Stimulated activated naive CD8-positive, alpha-beta T cell treated with anti-CD3 and anti-CD28 coated beads, Interleukin-15, Interleukin-2, amounts not matched to agents 100 ng/mL and 50 ng/mL, for 24 hours (primary cell): ENCODE results near the gene TP53RK.
A peak's percentile ranks its signal among the peaks of the same experiment; 100 is the strongest.

ENCODE experiments used
- H3K27ac Mint-ChIP-seq: one replicate; pipeline ENCODE4 v1.8.0; 2021; ENCODE audit warnings: mild to moderate bottlenecking, mixed read lengths
- H3K27me3 Mint-ChIP-seq: one replicate; pipeline ENCODE4 v1.8.0; 2021; ENCODE audit warnings: mixed read lengths
- H3K36me3 Mint-ChIP-seq: one replicate; pipeline ENCODE4 v1.8.0; 2021; ENCODE audit warnings: low read depth, mixed read lengths
- H3K4me1 Mint-ChIP-seq: one replicate; pipeline ENCODE4 v1.8.0; 2021; ENCODE audit warnings: low read depth, mixed read lengths
- H3K4me3 Mint-ChIP-seq: one replicate; pipeline ENCODE4 v1.8.0; 2021; ENCODE audit warnings: mild to moderate bottlenecking, mixed read lengths
- H3K9me3 Mint-ChIP-seq: one replicate; pipeline ENCODE4 v1.8.0; 2021; ENCODE audit warnings: mixed read lengths

Gene TP53RK

DNA sequence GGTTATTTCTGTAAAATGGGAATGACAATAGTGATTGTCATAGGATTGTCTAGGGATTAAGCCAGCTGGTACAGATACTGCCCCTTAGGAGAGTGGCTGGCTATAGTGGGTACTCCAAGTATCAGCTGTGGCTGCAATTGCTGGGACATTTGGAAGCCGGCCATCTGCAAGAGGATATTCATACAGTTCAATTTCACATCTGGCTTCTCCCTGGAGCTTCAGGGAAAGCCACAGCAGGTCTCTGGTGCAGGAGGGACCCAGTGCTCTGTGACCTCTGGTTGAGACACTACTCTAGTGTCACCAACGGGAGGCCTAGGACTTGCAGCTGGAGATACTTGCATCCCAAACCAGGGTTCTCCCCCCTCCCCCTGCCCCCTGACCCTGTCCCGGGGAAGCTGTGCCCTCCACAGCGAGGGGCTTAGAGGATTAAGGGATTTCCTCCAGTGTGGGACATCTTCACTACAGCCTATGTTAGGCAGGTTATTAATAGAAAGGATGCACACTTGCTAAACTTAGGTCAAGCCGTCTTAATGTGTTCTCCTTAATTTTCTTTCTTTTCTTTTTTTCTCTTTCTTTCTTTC lies 22.9 kb upstream of the TP53RK start:
- Mint-ChIP-seq H3K4me1 (peaks cover 10% of the 10 kb centered on the region), H3K9me3 (no peaks in the 10 kb centered on the region), H3K27me3 (peaks cover 49% of the 10 kb centered on the region), H3K4me3 (no peak overlapping the region), H3K36me3 (no peaks in the 10 kb centered on the region), H3K27ac (no peak overlapping the region)

DNA sequence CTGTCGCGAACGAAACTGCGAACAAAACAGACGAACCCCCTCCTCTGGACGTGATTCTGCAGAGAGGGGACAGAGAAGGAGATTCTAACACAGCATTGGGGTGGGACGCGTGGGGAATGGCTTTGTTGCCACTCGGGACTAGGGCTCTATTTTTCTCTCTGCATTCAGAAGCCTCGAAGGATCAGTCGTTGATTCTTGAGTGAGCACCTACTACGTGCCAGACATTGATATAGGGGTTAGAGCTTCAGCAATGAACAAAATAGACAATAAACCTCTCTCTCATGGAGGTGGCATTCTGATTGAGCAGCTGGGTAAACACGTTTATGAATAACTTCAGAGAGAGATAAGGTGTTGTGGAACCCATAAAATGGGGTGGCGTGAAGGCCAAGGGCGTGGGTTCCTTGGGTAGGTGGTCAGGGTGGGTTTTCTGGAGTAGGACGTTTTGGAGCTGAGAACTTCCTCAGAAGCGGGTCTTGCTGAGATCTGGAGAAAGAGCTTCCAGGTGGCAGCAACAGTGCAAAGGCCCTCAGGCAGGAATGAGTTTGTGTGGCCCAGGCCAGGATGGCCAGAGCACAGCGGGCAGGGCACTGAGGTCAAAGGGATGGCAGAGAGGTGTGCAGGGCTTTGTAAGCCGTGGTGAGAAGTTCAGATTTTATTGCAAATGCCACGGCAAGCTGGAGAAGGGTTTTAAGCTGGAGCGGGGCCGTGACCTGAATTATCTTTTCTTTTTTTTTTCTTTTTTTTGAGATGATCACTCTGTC lies 21.1 kb upstream of the TP53RK start:
- H3K36me3 Mint-ChIP-seq = no peaks in the 10 kb centered on the region
- H3K4me3 Mint-ChIP-seq = peak overlapping the region; percentile 67
- peaks cover 7% of the 10 kb centered on the region for H3K9me3 Mint-ChIP-seq
- H3K27ac Mint-ChIP-seq = no peak overlapping the region
- H3K27me3 Mint-ChIP-seq = peaks cover 57% of the 10 kb centered on the region
- H3K4me1 Mint-ChIP-seq = peaks cover 10% of the 10 kb centered on the region

DNA sequence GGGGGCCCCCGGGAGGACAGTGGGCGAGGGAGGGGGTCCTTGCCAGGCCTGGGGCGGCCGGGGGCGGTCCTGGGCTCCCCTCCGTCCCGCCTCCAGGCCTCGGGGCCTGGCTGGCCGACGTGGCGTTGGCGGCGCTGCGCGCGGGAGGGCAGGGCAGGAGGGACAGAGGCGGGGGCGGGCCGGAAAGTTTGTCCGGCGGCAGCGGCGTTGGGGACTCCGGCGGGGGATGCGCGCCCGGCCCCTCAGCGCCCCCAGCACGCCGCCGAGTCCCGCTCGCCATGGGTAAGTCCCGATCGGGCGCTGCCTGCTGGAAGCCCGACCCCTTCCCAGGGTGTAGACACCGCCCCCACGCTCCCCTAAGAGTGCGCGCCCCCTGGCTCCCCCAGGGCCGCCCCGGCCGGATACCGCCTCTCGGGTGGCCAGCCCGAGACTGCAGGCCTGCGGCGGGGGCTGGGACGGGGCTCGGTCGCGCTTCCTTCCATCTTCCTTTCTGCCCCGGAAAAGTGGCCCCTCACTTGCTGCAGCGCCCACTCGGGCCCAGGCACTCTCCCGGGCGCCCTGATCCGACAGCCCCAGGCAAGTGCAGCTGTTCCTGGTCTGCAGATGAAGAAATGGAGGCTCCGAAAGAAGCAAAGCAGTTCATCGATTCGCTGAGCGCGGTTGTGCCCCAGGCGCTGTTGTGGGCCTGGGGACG lies 20.4 kb upstream of the TP53RK start, which contains the start of gene SLC2A10:
SLC2A10 (plus strand) TSS at position 191 of the 694 bp plus-strand sequence; CDS start at position 279, 88 bp downstream.
- Mint-ChIP-seq H3K4me1 (peaks cover 10% of the 10 kb centered on the region), H3K36me3 (no peaks in the 10 kb centered on the region), H3K27me3 (peaks cover 56% of the 10 kb centered on the region), H3K9me3 (peaks cover 7% of the 10 kb centered on the region), H3K27ac (no peak within 1 kb of the TSS), H3K4me3 (peak within 1 kb of the TSS; percentile 67)

DNA sequence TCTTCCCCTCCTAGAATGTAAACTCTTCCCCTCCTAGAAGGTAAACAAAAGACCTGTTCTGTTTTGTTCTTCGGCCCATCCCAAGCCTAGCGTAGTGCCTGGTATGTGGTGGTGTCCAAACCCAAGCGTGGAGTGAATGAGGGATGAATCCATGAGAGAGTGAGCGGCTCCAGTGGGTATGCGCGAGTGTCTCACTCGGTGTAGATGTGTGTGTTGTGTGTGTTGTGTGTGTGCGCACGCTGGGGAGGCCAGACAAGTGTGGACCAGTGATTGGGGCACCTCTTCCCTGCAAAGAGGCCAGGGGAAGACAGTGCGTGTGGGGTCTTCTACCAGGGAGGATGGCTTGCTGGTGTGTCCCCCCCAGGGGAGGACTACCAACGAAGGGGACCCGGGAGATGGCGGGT lies 19.8 kb upstream of the TP53RK start:
- Mint-ChIP-seq H3K27ac (no peak overlapping the region), H3K4me3 (peak overlapping the region; percentile 55), H3K27me3 (peaks cover 56% of the 10 kb centered on the region), H3K36me3 (no peaks in the 10 kb centered on the region), H3K4me1 (peaks cover 10% of the 10 kb centered on the region), H3K9me3 (peaks cover 7% of the 10 kb centered on the region)

DNA sequence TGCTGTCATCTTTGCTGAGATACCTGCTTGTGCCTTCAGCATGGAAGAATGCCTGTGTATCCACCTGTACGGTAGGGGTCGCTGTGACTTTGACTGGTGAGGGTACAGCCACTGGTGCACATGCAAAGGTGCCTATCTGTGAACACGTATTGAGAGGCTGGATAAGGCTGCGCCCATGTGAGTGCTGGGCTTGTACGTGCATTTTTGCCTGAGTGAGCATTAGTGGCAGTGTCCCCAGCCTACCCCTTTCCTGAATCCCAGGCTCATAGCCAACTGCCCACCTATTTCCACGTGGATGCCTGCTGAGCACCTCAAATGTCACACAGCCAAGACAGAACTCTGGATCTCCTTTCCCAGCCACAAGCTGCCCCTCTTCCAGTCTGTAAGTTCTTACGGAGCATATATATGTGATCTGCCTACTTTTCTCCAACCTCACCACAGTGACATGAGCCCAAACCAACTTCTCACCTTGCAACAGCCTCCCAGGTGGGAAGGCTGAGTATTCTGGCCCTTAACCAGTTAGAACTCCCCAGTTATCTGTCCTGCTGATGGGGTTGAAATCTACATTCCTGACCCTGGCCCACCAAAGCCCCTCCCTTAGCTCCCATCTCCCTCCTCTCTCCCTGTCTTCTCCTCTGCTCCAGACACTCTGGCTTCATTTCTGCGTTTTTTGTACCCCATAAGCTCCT lies 19.1 kb upstream of the TP53RK start:
- Mint-ChIP-seq H3K4me3 (no peak overlapping the region), H3K4me1 (peaks cover 10% of the 10 kb centered on the region), H3K36me3 (no peaks in the 10 kb centered on the region), H3K27me3 (peaks cover 60% of the 10 kb centered on the region), H3K27ac (no peak overlapping the region), H3K9me3 (peaks cover 7% of the 10 kb centered on the region)

DNA sequence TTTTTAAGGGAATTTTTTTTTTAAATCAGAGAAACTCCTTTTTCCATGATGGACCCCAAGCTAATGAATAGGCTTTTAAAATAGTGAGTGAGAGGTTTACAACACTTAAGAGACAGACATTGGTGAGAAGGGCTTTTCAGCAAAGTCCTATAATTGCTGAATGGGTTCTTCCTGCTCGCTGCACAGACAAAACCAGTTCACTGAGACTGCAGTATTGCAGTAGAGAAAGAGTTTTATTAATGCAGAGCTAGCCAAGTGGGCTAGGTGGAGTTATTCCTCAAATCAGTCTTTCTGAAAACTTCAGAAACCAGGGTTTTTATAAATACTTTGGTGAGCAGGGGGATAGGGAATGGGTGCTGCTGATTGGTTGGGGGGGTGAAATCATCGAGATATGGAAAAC lies 17.0 kb upstream of the TP53RK start:
- Mint-ChIP-seq H3K4me3 (no peak overlapping the region), H3K27ac (no peak overlapping the region)

DNA sequence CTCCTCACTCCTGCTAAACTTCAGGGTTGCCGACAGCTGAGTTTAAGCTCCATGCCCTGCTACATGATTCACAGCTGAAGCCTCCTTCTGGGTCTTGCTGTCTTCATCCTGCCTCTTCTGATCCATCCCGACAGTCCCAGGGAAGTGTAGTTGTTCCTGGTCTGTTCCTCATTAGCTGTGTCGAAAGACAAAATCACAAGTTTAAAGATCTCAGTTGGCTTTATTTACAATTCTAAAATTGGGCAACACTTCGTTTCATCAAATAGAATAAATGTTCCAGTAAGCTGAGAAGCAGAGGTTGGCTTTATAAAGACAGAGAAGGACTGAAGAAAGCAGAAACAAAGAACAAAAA lies 16.1 kb upstream of the TP53RK start:
- Mint-ChIP-seq H3K27ac (no peak overlapping the region), H3K9me3 (peaks cover 7% of the 10 kb centered on the region), H3K4me1 (peaks cover 9% of the 10 kb centered on the region), H3K36me3 (no peaks in the 10 kb centered on the region), H3K27me3 (peaks cover 65% of the 10 kb centered on the region), H3K4me3 (no peak overlapping the region)

More for the DNA sequence above, 17.0 kb upstream of the TP53RK start:
- peaks cover 62% of the 10 kb centered on the region for H3K27me3 Mint-ChIP-seq
- peaks cover 10% of the 10 kb centered on the region for H3K4me1 Mint-ChIP-seq
- peaks cover 7% of the 10 kb centered on the region for H3K9me3 Mint-ChIP-seq
- no peaks in the 10 kb centered on the region for H3K36me3 Mint-ChIP-seq

DNA sequence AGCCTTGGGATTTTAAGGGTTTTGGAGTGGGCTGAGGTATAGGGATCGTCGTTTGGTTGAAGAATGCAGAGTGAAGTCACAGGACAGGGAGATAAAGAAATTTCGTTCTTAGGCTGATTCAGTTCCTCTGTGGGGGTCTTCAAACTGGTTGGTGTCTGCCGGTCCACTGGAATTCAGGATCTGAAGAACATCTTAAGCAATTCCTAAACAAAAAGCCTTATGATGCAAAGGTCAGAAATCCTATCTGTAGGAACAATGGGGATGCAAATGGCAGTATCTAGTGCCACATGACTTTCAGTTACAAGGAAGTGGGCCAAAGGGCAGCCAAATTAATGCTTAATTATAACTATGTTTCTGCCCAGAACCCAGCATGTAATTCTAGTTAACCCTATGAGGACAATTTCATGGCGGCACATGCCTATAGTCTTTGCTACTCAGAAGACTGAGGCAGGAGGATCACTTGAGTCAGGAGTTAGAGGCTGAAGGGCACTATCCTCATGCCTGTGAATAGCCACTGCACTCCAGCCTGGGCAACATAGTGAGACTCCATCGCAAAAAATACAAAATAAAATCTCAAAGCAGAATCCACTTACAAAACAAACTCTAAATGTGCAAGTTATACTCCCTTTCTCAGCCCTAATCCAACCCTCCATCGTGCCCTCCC lies 15.6 kb upstream of the TP53RK start:
- Mint-ChIP-seq H3K4me1 (peaks cover 4% of the 10 kb centered on the region), H3K36me3 (no peaks in the 10 kb centered on the region), H3K27ac (no peak overlapping the region), H3K4me3 (no peak overlapping the region), H3K27me3 (peaks cover 65% of the 10 kb centered on the region), H3K9me3 (peaks cover 7% of the 10 kb centered on the region)

DNA sequence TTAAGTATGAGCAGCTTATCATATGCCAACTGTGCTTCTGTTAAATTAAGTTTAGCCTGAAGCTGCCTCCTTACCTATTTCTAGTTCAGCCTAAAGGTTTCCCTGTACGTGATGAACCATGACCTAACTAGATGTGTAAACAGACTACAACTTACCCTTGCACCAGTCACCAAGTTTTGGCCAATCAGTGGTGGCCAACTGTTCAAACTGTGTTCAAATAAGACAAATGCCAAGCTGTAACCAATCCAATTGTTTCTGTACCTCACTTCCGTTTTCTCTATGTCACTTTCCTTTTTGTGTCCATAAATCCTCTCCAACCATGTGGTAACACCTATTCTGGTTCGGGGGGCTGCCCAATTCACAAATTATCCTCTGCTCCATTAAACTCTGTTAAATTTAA lies 14.2 kb upstream of the TP53RK start:
- Mint-ChIP-seq H3K27ac (no peak overlapping the region), H3K9me3 (peaks cover 7% of the 10 kb centered on the region)

DNA sequence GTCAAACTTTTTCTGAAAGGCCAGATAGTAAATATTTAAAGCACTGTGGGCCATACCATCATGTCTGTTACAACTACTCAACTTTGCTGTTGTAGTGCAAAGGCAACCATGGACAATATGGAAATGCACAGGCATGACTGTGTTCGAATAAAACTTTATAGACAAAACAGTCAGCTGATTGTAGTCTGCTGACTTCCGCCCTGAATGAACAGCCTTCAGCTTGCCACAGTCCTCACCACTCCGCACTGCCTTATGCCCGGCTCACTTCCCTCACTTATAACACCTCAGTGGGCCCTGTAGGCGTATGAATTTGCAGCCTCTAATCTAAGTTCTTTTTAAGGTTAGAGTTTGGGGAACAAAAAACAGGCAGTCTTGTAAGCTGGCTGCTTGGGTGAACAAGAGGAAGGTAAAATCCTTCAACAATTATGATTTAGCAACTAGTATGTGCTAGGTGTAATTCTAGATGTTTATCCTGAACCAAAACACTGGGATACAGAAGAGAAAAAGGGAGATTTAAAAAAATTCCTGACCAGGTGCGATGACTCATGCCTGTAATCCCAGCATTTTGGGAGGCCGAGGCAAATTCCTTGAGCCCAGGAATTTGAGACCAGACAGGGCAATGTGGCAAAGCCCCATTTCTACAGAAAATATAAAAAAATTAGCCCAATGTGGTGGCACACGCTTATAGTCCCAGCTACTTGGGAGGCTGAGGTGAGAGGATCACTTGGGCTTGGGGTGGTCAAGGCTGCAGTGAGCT lies 13.4 kb upstream of the TP53RK start:
- Mint-ChIP-seq H3K4me3 (no peak overlapping the region), H3K27ac (no peak overlapping the region), H3K9me3 (peaks cover 7% of the 10 kb centered on the region), H3K36me3 (no peaks in the 10 kb centered on the region), H3K4me1 (no peaks in the 10 kb centered on the region), H3K27me3 (peaks cover 64% of the 10 kb centered on the region)

More for the DNA sequence above, 14.2 kb upstream of the TP53RK start:
- Mint-ChIP-seq H3K4me3 (no peak overlapping the region), H3K27me3 (peaks cover 69% of the 10 kb centered on the region), H3K36me3 (no peaks in the 10 kb centered on the region), H3K4me1 (no peaks in the 10 kb centered on the region)

DNA sequence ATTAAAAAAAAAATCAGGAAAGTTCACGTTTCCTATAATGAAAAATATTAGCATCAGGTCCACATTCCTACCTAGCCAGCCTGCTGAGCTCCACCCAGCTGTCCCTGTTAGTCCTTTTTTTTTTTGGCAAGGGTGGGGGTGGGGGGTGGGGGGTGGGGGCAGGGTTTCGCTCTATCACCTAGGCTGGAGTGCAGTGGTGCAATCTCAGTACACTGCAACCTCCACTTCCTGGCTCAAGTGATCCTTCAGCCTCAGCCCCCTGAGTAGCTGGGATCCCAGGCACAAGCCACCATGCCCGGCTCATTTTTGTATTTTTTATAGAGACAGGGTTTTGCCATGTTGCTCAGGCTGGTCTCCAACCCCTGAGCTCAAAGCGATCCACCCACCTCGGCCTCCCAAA lies 12.7 kb upstream of the TP53RK start:
- Mint-ChIP-seq H3K4me3 (no peak overlapping the region), H3K27me3 (peaks cover 62% of the 10 kb centered on the region), H3K27ac (no peak overlapping the region), H3K4me1 (no peaks in the 10 kb centered on the region), H3K9me3 (peaks cover 7% of the 10 kb centered on the region), H3K36me3 (no peaks in the 10 kb centered on the region)

DNA sequence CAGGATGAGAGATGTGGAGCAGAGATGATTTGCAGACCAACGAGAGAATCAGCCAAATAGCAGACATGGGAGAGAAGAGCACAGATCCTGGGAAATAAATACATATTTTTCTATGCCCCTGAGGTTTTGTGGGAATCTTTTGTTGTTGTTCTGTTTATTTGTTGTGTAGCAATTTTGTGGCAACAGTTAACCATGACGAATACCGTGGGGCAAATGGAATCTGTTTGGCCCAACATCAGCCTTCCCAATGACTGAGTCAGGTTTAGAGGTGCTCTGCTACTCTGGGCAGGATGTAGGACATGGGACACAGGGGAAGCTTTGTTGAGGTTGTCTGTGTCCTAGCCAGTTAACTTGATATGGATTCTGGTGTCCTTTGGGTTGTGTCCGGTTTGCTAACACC lies 12.3 kb upstream of the TP53RK start:
- Mint-ChIP-seq H3K4me3 (no peak overlapping the region), H3K4me1 (no peaks in the 10 kb centered on the region), H3K27ac (no peak overlapping the region), H3K9me3 (peaks cover 4% of the 10 kb centered on the region), H3K36me3 (no peaks in the 10 kb centered on the region), H3K27me3 (peaks cover 58% of the 10 kb centered on the region)

DNA sequence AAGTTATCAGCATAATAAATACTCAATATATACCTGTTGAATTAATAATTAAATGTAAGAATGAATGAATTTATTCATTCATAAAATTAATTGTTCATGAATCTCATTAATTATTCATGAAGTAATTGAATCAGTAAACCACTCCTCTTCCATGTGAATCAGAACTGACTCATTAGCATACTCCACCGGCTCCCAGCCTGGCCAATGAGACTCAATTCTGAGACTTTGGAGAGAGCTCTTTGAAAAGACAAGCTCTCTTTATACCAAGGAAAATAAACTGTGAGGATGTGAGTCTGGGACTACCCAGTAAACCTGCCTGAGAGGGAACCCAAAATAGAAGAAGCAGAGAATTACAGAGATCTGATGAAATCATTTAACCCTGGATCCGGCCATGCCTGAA lies 11.8 kb upstream of the TP53RK start:
- no peaks in the 10 kb centered on the region for H3K36me3 Mint-ChIP-seq
- no peak overlapping the region for H3K4me3 Mint-ChIP-seq
- no peaks in the 10 kb centered on the region for H3K4me1 Mint-ChIP-seq
- no peaks in the 10 kb centered on the region for H3K9me3 Mint-ChIP-seq
- peaks cover 56% of the 10 kb centered on the region for H3K27me3 Mint-ChIP-seq
- no peak overlapping the region for H3K27ac Mint-ChIP-seq

DNA sequence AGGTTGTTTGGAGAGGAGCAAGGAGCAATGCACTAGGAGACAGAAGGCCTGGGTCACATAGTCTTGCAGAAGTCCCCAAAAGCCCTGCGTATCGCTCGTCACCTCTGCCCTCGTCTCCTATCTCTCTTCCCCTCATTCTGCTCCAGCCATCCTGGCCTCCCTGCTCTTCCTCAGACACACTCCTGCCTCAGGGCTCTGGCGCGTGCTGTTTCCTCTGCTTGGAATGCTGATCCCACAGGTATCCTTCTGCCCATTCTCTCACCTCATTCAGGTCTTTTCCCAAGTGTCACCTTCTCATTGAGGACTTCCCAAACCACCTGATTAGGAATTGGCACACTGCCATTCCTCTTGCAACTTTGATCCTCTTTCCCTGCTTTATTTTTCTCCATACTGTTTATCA lies 11.2 kb upstream of the TP53RK start:
- H3K4me3 Mint-ChIP-seq = no peak overlapping the region
- no peak overlapping the region for H3K27ac Mint-ChIP-seq
- no peaks in the 10 kb centered on the region for H3K4me1 Mint-ChIP-seq
- H3K27me3 Mint-ChIP-seq = peaks cover 54% of the 10 kb centered on the region
- no peaks in the 10 kb centered on the region for H3K36me3 Mint-ChIP-seq
- H3K9me3 Mint-ChIP-seq = no peaks in the 10 kb centered on the region
